ENCODE measurements around the gene MAML2. TPM values are rescaled to one million over a fixed set of nuclear protein-coding genes. Genes with fewer than 3 reads are reported as not detected.

MAML2 gene
- total and polyA plus RNA-seq, 9 of the 15 experiments (the other 6 are each of a cell fraction or from before 2014, with no cell fraction given), result 0.79 to 6.8 (median 4.8) TPM

DNA sequence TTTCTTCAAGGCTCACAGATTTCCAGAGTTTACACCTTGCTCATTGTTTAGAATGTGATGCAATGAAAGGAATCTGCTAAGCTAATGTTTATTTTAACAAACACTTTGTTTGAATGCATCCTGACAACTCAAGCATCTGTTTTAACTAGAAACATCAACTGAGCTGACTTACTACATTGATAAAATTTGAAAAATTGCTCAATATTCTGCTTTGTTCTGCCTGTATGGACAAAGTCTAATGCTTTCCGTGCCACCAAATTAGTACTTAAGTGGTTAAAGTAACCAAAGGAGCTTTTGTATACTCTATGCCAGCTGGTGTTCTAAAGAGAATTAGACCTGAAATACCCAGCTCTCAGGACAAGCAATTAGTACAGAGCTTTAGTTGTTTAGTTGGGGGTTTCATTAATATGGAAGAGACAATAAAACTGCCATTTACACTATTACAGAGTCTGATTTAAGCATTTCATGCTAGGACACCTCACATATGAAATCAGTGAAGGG is 105.2 kb downstream of the MAML2 start:
- Histone ChIP-seq H3K4me3 (no peak overlapping the region), H3K79me2 (ENCODE audit: control insufficient read depth, insufficient read depth, low read length) (0 out of 3 replicates have a peak, but pooled peaks cover 12% of the 10 kb centered on the region), H2AFZ (ENCODE audit: low read depth, low read length) (no peak overlapping the region), H3K9me3 (replicated peaks; ENCODE audit: control insufficient read depth, insufficient read depth, low read depth, low read length) (no peaks in the 10 kb centered on the region), H3K27ac (ENCODE audit: extremely low read depth, low read depth, low read length) (no peak overlapping the region), H3K27me3 (ENCODE audit: control insufficient read depth in 2 of 2, insufficient read depth in 2 of 2, low read length in 2 of 2) (no peaks in the 10 kb centered on the region), H3K36me3 (ENCODE audit: control insufficient read depth, insufficient read depth, low read length) (no peaks in the 10 kb centered on the region), H3K9ac (ENCODE audit: insufficient read depth in 1 of 2, low read depth in 2 of 2, low read length in 2 of 2) (no peak overlapping the region), H3K9me1 (ENCODE audit: control insufficient read depth, insufficient read depth, low read length) (no peaks in the 10 kb centered on the region), H3K4me1 (replicated peaks in 1 of 2; ENCODE audit: control insufficient read depth in 2 of 2, insufficient read depth in 2 of 2, low read length in 2 of 2) (peaks cover 0 to 21% of the 10 kb centered on the region in 2 experiments; a peak in 3 of 5 replicates), H3K4me2 (ENCODE audit: insufficient read depth, low read length) (no peak overlapping the region), H4K20me1 (replicated peaks; ENCODE audit: control insufficient read depth, insufficient read depth, low read length) (no peaks in the 10 kb centered on the region)
- DNase-seq (ENCODE audit: extremely low read depth in 1 of 4, low spot score in 3 of 4), result no peak
- intact Hi-C loops (cut with micrococcal nuclease), result no loop called here
- no peak for FAIRE-seq
- ATAC-seq, result no peak
- TF ChIP-seq, protein P1, sequence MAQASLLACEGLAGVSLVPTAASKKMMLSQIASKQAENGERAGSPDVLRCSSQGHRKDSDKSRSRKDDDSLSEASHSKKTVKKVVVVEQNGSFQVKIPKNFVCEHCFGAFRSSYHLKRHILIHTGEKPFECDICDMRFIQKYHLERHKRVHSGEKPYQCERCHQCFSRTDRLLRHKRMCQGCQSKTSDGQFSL (CRISPR knock-in tag; IDR thresholded peaks at IDR 0.05), result no peak
- TF ChIP-seq, protein P1 (tag; IDR thresholded peaks at IDR 0.05), result no peak
- no peak for TF ChIP-seq SRSF3 (IDR thresholded peaks at IDR 0.05; ENCODE audit: insufficient read depth, low read length)
- in situ Hi-C loops (cut with MboI), result no loop called here
- ChIA-PET POLR2A (interaction anchor here (0.8 kb wide), 1 partner anchor 11 kb away, joined by 3 read pairs; no protein-coding TSS in a partner anchor), CTCF (ENCODE audit: low intra/inter-chr PET ratio) (no interaction called here)
- 29% methylated on average over 1 of the region's 1 CpG for WGBS (ENCODE audit: insufficient coverage, low coverage, missing lambda C conversion rate)
- no TSS peak for BruUV-seq (replicated peaks)

DNA sequence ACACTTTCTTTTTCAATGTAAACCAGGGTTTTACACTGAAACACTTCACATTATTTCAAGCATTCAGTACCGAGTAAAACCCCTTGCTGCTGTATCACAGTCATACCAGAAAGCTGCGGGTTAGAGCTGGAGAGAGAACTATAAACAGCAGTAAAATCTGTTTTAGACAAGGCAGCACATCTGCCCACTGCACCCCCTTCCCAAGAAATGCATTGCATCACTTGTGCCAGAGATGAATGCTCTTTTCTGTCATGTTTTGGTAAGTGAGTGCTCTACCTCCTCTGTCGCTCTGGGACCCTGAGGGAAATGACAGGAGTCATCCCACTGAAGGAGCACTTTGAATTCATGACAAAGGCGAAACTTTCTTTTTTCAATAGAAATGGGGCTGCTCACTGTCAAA is 107.2 kb downstream of the MAML2 start:
- H3K4me2 ChIP-seq (ENCODE audit: insufficient read depth, low read length), result no peak overlapping the region
- BruUV-seq (replicated peaks), result no TSS peak
- TF ChIP-seq SRSF7 (optimal IDR thresholded peaks at IDR 0.05; ENCODE audit: low read depth, low read length) (no peak), CBX8 (IDR thresholded peaks at IDR 0.05; ENCODE audit: borderline replicate concordance, extremely low read depth, low read depth, low read length, poor library complexity, severe bottlenecking) (no peak), NFRKB (IDR thresholded peaks at IDR 0.05; ENCODE audit: low read depth) (no peak), CCAR2 (IDR thresholded peaks at IDR 0.05; ENCODE audit: low read depth, low read length) (no peak), FOXP1 (CRISPR knock-in tag; IDR thresholded peaks at IDR 0.05) (no peak), GABPB2 (CRISPR knock-in tag; conservative IDR thresholded peaks at IDR 0.05) (no peak), CEBPG (CRISPR knock-in tag; IDR thresholded peaks at IDR 0.05) (0 out of 2 replicates have a peak, but pooled peaks have one; percentile 16), CEBPG (tag; conservative IDR thresholded peaks at IDR 0.05 in 1 of 2, IDR thresholded peaks at IDR 0.05 in 1 of 2) (no peak), CEBPB (tag; IDR thresholded peaks at IDR 0.05) (peak; percentile 39; the same call in 1 of the 2 replicates)
- TF ChIP-seq, protein P2, sequence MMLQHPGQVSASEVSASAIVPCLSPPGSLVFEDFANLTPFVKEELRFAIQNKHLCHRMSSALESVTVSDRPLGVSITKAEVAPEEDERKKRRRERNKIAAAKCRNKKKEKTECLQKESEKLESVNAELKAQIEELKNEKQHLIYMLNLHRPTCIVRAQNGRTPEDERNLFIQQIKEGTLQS (IDR thresholded peaks at IDR 0.05), result 0 out of 2 replicates have a peak, but pooled peaks have one; percentile 14
- TF ChIP-seq, protein P2 (CRISPR knock-in tag; conservative IDR thresholded peaks at IDR 0.05), result no peak
- H3K79me2 ChIP-seq (ENCODE audit: control insufficient read depth, insufficient read depth, low read length), result no peaks in the 10 kb centered on the region
- FAIRE-seq, result no peak
- no peaks in the 10 kb centered on the region for H3K36me3 ChIP-seq (ENCODE audit: control insufficient read depth, insufficient read depth, low read length)
- peaks cover 0 to 6% of the 10 kb centered on the region in 2 experiments; a peak in 1 of 5 replicates for H3K4me1 ChIP-seq (replicated peaks in 1 of 2; ENCODE audit: control insufficient read depth in 2 of 2, insufficient read depth in 2 of 2, low read length in 2 of 2)
- no peak overlapping the region for H3K27ac ChIP-seq (ENCODE audit: extremely low read depth, low read depth, low read length)
- H3K9ac ChIP-seq (ENCODE audit: insufficient read depth in 1 of 2, low read depth in 2 of 2, low read length in 2 of 2), result no peak overlapping the region
- ChIA-PET CTCF (ENCODE audit: low intra/inter-chr PET ratio) (interaction anchor here (0.6 kb wide), 1 partner anchor 12 kb away, joined by 5 read pairs; no protein-coding TSS in a partner anchor), POLR2A (interaction anchor here (1.1 to 1.3 kb wide), 2 partner anchors 10 to 14 kb away, joined by 3 to 5 read pairs; no protein-coding TSS in a partner anchor)
- DNase-seq (ENCODE audit: extremely low read depth in 1 of 4, low spot score in 3 of 4), result no peak
- 68% methylated on average over 4 of the region's 4 CpGs for WGBS (ENCODE audit: insufficient coverage, low coverage, missing lambda C conversion rate)
- no peak overlapping the region for H2AFZ ChIP-seq (ENCODE audit: low read depth, low read length)
- intact Hi-C loops (cut with micrococcal nuclease), result no loop called here
- no peaks in the 10 kb centered on the region for H4K20me1 ChIP-seq (replicated peaks; ENCODE audit: control insufficient read depth, insufficient read depth, low read length)
- no peaks in the 10 kb centered on the region for H3K27me3 ChIP-seq (ENCODE audit: control insufficient read depth in 2 of 2, insufficient read depth in 2 of 2, low read length in 2 of 2)
- ATAC-seq, result no peak
- no peaks in the 10 kb centered on the region for H3K9me3 ChIP-seq (replicated peaks; ENCODE audit: control insufficient read depth, insufficient read depth, low read depth, low read length)
- H3K9me1 ChIP-seq (ENCODE audit: control insufficient read depth, insufficient read depth, low read length), result no peaks in the 10 kb centered on the region
- in situ Hi-C loops (cut with MboI), result no loop called here
- no peak overlapping the region for H3K4me3 ChIP-seq

Measured in K562 (cell line).